IMR-90 (cell line): ENCODE data around the gene POGLUT2. TPM values are rescaled to one million over a fixed set of nuclear protein-coding genes. Genes with fewer than 3 reads are reported as not detected.
"Not testable (repeated sequence)": the region's sequence is repeated elsewhere in the genome, so short reads cannot be mapped to it uniquely, and the experiment has no call there.

Source experiments
- ATAC-seq: fragments of 200-7000 bp; cut with Tn5 transposase; 2 replicates; pipeline ENCODE4 v1.9.1; 2020; ENCODE audit warnings: low read depth, mild to moderate bottlenecking, moderate library complexity
- BruUV-seq: library from RNA; stranded (reverse); fragments of 400-500 nt; replicated peaks from 2 replicates; lab custom pipeline; 2021; lab: Mats Ljungman, UMichigan
- CTCF ChIA-PET: fragments of 300-600 bp; formaldehyde crosslinking; extraction: SDS; loops from one replicate; lab custom pipeline; 2021; ENCODE audit warnings: antibody characterized with exemption; lab: Yijun Ruan, JAX
- POLR2A ChIA-PET: fragments of 300-600 bp; sonication (Branson Sonifier 250); formaldehyde crosslinking; loops from one replicate; lab custom pipeline; 2022; ENCODE audit warnings: antibody characterized with exemption; ENCODE audit not compliant: unreplicated experiment; lab: Charles Lee
- DNase-seq: peaks from one replicate; pipeline ENCODE4 v3.0.0; 2013
- H2AFZ ChIP-seq: replicated peaks from 2 replicates; pipeline ENCODE3; 2013; ENCODE audit warnings: low read length, mild to moderate bottlenecking; ENCODE audit not compliant: poor library complexity
- H2AK5ac ChIP-seq: 2 replicates; pipeline ENCODE4 v1.6.1; 2013; ENCODE audit warnings: low read depth, low read length, inconsistent platforms
- H2AK9ac ChIP-seq: replicated peaks from 2 replicates; pipeline ENCODE3; 2013; ENCODE audit warnings: mild to moderate bottlenecking, low read depth, low read length, moderate library complexity; ENCODE audit not compliant: poor library complexity
- H2BK120ac ChIP-seq: 2 replicates; pipeline ENCODE4 v1.6.1; 2013; ENCODE audit warnings: low read depth, low read length, inconsistent platforms
- H2BK15ac ChIP-seq: 3 replicates; pipeline ENCODE4 v1.6.1; 2013; ENCODE audit warnings: low read depth, low read length, inconsistent platforms
- H2BK20ac ChIP-seq: 2 replicates; pipeline ENCODE4 v1.6.1; 2013; ENCODE audit warnings: low read depth, mild to moderate bottlenecking, inconsistent platforms, low read length, moderate library complexity
- H2BK5ac ChIP-seq: 2 replicates; pipeline ENCODE4 v1.6.1; 2013; ENCODE audit warnings: mild to moderate bottlenecking, low read depth, low read length, inconsistent platforms; ENCODE audit not compliant: poor library complexity, severe bottlenecking
- H3K14ac ChIP-seq: replicated peaks from 2 replicates; pipeline ENCODE4 v1.6.1; 2013; ENCODE audit warnings: low read depth, low read length, inconsistent platforms
- H3K18ac ChIP-seq: 2 replicates; pipeline ENCODE4 v1.6.1; 2013; ENCODE audit warnings: low read depth, low read length, control low read depth
- H3K23ac ChIP-seq: 2 replicates; pipeline ENCODE4 v1.6.1; 2013; ENCODE audit warnings: low read depth, low read length, inconsistent platforms
- H3K27ac ChIP-seq: 2 replicates; pipeline ENCODE4 v1.5.1; 2013; ENCODE audit warnings: mild to moderate bottlenecking, control low read depth, low read length; ENCODE audit not compliant: insufficient read depth
- H3K27me3 ChIP-seq: 2 replicates; pipeline ENCODE4 v1.6.1; 2013; ENCODE audit warnings: low read length; ENCODE audit not compliant: control insufficient read depth, insufficient read depth
- H3K36me3 ChIP-seq: 2 replicates; pipeline ENCODE4 v1.6.1; 2013; ENCODE audit warnings: low read length, mixed read lengths; ENCODE audit not compliant: control insufficient read depth, insufficient read depth
- H3K4ac ChIP-seq: 2 replicates; pipeline ENCODE4 v1.6.1; 2013; ENCODE audit warnings: low read depth, low read length, inconsistent platforms
- H3K4me1 ChIP-seq: 2 replicates; pipeline ENCODE4 v1.6.1; 2013; ENCODE audit warnings: low read length, mixed read lengths; ENCODE audit not compliant: control insufficient read depth, insufficient read depth
- H3K4me2 ChIP-seq: 2 replicates; pipeline ENCODE4 v1.6.1; 2013; ENCODE audit warnings: low read depth, mild to moderate bottlenecking, control low read depth, low read length, moderate library complexity
- H3K4me3 ChIP-seq: 2 replicates; pipeline ENCODE4 v1.5.1; 2013; ENCODE audit warnings: low read depth, mild to moderate bottlenecking, control low read depth, low read length, moderate library complexity; ENCODE audit not compliant: insufficient read depth
- H3K56ac ChIP-seq: 2 replicates; pipeline ENCODE4 v1.6.1; 2013; ENCODE audit warnings: low read length, inconsistent platforms; ENCODE audit not compliant: insufficient read depth; ENCODE audit errors: extremely low read depth
- H3K79me1 ChIP-seq, 2 experiments: 2 replicates each; pipeline ENCODE4 v1.6.1; 2013; ENCODE audit warnings: low read length in 2 of 2, inconsistent platforms in 1 of 2, low read depth in 1 of 2
- H3K9ac ChIP-seq: 2 replicates; pipeline ENCODE4 v1.6.1; 2013; ENCODE audit warnings: low read depth, low read length, control low read depth
- H3K9me1 ChIP-seq: 2 replicates; pipeline ENCODE4 v1.6.1; 2013; ENCODE audit warnings: low read length, inconsistent platforms; ENCODE audit not compliant: insufficient read depth
- H3K9me3 ChIP-seq: 2 replicates; pipeline ENCODE4 v1.6.1; 2013; ENCODE audit warnings: low read length; ENCODE audit not compliant: control insufficient read depth, insufficient read depth
- H4K20me1 ChIP-seq: 2 replicates; pipeline ENCODE4 v1.6.1; 2013; ENCODE audit warnings: low read length, inconsistent platforms; ENCODE audit not compliant: insufficient read depth
- H4K5ac ChIP-seq: 2 replicates; pipeline ENCODE4 v1.6.1; 2013; ENCODE audit warnings: mild to moderate bottlenecking, low read depth, low read length, control low read depth
- H4K8ac ChIP-seq, 2 experiments: 2 replicates each; pipeline ENCODE4 v1.6.1; 2013; ENCODE audit warnings: low read depth in 2 of 2, low read length in 2 of 2, control low read depth in 1 of 2, inconsistent platforms in 1 of 2
- H4K91ac ChIP-seq: 2 replicates; pipeline ENCODE4 v1.6.1; 2013; ENCODE audit warnings: low read depth, low read length, inconsistent platforms; ENCODE audit not compliant: insufficient read depth
- WGBS, 2 experiments: methylation state at CpG; one replicate each; pipeline versions ENCODE4 v1.1.5 to v1.1.7; 2013; ENCODE audit warnings: missing lambda C conversion rate in 2 of 2; ENCODE audit not compliant: insufficient read length in 1 of 2; ENCODE audit errors: extremely low coverage in 2 of 2; 5-methylcytosine and 5-hydroxymethylcytosine counted together
- dilution Hi-C: fragments of 300-500 bp; cut with HindIII; formaldehyde crosslinking; loops from one replicate; pipeline ENCODE4 v1.14.3; 2018; ENCODE audit warnings: low sequenced_read_pairs; ENCODE audit not compliant: unreplicated experiment
- in situ Hi-C: fragments of 300-500 bp; cut with MboI; formaldehyde crosslinking; loops from 3 replicates; pipeline ENCODE4 v1.14.3; 2019; ENCODE audit warnings: low sequenced_read_pairs, inconsistent platforms, mixed read lengths
- intact Hi-C: fragments of 100-400 bp; cut with micrococcal nuclease; formaldehyde crosslinking; loops from 2 replicates; pipeline ENCODE4 v1.10.0; 2022
- polyA plus RNA-seq, 3 experiments: library from polyadenylated mRNA; depleted of rRNA; stranded (reverse); fragments of >200 nt; gene quantifications; 2 replicates each; pipeline ENCODE4 v1.2.3, GENCODE V29; 2012; ENCODE audit warnings: low replicate concordance in 1 of 3
- total RNA-seq: library from RNA; depleted of rRNA; stranded (reverse); fragments of >200 nt; gene quantifications from 2 replicates; pipeline ENCODE4 v1.2.3, GENCODE V29; 2012

The POGLUT2 gene
- total and polyA plus RNA-seq, 2 of the 4 experiments (the other 2 are of a cell fraction), result 10.6 to 14.3 TPM

GRCh38 chr13:102780656-102781055 is 18.1 kb downstream of the POGLUT2 start:
- ATAC-seq, H3K56ac ChIP-seq, H2BK120ac ChIP-seq, H3K4me1 ChIP-seq, H3K27me3 ChIP-seq, H2BK20ac ChIP-seq, H3K4me2 ChIP-seq, H2AFZ ChIP-seq, H3K4ac ChIP-seq, in situ Hi-C loops, H3K36me3 ChIP-seq, H3K79me1 ChIP-seq, H2AK9ac ChIP-seq, H3K9ac ChIP-seq, H4K5ac ChIP-seq, H4K91ac ChIP-seq, BruUV-seq, DNase-seq, H3K23ac ChIP-seq, CTCF ChIA-PET, H2BK5ac ChIP-seq, intact Hi-C loops, dilution Hi-C loops, H3K9me1 ChIP-seq, H3K9me3 ChIP-seq, H4K8ac ChIP-seq, H4K20me1 ChIP-seq, H2BK15ac ChIP-seq, H3K4me3 ChIP-seq, H3K18ac ChIP-seq, H3K27ac ChIP-seq, H2AK5ac ChIP-seq, POLR2A ChIA-PET, H3K14ac ChIP-seq: not testable (repeated sequence)
- 100% methylated on average over 1 of the region's 4 CpGs; no CpG with 5 or more reads in 1 of the 2 experiments for WGBS, 2 experiments
